Bronchial epithelial cell (primary cell): ENCODE measurements around the gene AKNAD1. TPM values are rescaled to one million over a fixed set of nuclear protein-coding genes. Genes with fewer than 3 reads are reported as not detected.

ENCODE experiments used
- DNase-seq: peaks from one replicate; pipeline ENCODE4 v3.0.0-alpha.2; 2010; ENCODE audit warnings: low read depth
- FAIRE-seq: peaks from 2 replicates; lab custom pipeline; 2011; peaks lifted over from hg19 to GRCh38; lab: Jason Lieb, UNC
- H3K27me3 ChIP-seq: 2 replicates; pipeline ENCODE4 v1.5.1; 2011; ENCODE audit warnings: low read length; ENCODE audit not compliant: control insufficient read depth, insufficient read depth
- H3K36me3 ChIP-seq: 2 replicates; pipeline ENCODE4 v1.5.1; 2011; ENCODE audit warnings: low read length; ENCODE audit not compliant: control insufficient read depth, insufficient read depth
- H3K4me3 ChIP-seq: 2 replicates; pipeline ENCODE4 v1.5.1; 2011; ENCODE audit warnings: mild to moderate bottlenecking, low read depth, low read length, control low read depth
- total RNA-seq: library from RNA; depleted of rRNA; stranded (reverse); fragments of >200 nt; gene quantifications from 2 replicates; pipeline ENCODE4 v1.2.1, GENCODE V29; 2014
- TF ChIP-seq, protein P1 (sequence below): IDR thresholded peaks from 2 replicates; pipeline ENCODE4 v1.5.1; 2011; ENCODE audit warnings: mild to moderate bottlenecking, moderate library complexity, low read length, control low read depth, inconsistent platforms; ENCODE audit not compliant: insufficient read depth, severe bottlenecking

The AKNAD1 gene
- total RNA-seq, 1 donor from 2014 or later = not detected

DNA sequence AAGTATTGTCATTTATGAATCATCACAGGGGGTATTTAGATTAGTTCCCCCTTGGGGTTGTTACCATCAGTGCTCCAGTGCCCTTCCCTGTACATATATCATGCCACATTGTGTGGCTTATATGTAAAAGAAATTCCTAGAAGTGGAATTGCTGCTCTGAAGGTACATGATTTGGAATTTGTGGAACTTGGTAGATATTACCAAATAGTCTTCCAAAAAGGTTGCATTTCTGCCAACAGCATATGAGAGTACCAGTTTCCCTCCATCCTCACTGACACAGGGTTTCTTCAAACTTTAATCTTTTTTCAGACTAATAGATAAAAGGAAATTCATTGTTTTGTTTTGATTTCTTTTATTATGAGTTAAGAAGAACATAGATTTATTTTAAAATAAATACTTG lies 41.3 kb downstream of the AKNAD1 start:
- no peak for DNase-seq
- no peak for FAIRE-seq
- TF ChIP-seq, protein P1, sequence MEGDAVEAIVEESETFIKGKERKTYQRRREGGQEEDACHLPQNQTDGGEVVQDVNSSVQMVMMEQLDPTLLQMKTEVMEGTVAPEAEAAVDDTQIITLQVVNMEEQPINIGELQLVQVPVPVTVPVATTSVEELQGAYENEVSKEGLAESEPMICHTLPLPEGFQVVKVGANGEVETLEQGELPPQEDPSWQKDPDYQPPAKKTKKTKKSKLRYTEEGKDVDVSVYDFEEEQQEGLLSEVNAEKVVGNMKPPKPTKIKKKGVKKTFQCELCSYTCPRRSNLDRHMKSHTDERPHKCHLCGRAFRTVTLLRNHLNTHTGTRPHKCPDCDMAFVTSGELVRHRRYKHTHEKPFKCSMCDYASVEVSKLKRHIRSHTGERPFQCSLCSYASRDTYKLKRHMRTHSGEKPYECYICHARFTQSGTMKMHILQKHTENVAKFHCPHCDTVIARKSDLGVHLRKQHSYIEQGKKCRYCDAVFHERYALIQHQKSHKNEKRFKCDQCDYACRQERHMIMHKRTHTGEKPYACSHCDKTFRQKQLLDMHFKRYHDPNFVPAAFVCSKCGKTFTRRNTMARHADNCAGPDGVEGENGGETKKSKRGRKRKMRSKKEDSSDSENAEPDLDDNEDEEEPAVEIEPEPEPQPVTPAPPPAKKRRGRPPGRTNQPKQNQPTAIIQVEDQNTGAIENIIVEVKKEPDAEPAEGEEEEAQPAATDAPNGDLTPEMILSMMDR = no peak
- H3K27me3 ChIP-seq = no peaks in the 10 kb centered on the region
- no peak overlapping the region for H3K4me3 ChIP-seq
- no peaks in the 10 kb centered on the region for H3K36me3 ChIP-seq

DNA sequence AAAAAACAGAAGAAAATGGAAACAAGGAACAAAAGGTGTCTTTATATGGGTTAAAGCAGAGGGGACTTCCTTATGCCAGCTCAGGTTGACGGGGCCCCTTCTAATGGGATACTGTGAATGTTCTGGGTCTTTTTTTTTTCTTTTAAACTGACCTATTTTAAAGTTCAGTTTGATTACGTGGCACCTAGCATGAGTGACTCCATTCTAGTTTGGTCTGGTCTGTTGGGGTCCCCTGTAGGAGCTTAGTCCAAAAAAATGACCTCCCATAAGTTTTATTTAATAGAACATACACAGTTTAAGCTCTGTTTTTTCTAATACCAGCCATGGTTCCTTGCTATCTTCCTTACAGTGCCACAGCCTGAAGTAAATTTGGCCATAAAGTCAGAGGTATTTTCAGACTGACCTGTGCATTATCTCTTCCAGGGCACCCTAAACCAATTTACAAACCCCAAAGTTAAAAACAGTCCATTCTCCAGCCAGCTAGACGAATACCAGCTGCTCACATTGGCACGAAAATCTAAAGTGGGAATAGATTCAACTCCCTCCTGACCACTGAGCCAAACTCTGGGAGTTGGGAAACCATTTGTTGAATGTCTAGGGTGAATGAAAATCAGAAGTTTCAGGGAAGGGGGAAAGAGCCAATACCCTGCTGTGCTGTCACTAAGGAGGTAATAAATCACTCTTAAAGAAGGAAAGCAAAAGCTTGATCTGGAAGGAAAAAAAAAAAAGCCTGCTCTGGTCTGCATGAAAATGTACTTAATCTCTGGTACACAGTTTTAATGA lies 42.4 kb downstream of the AKNAD1 start:
- TF ChIP-seq, protein P1 = no peak
- H3K27me3 ChIP-seq = no peaks in the 10 kb centered on the region
- FAIRE-seq (no peak), DNase-seq (no peak)
- H3K4me3 ChIP-seq = no peak overlapping the region
- no peaks in the 10 kb centered on the region for H3K36me3 ChIP-seq

DNA sequence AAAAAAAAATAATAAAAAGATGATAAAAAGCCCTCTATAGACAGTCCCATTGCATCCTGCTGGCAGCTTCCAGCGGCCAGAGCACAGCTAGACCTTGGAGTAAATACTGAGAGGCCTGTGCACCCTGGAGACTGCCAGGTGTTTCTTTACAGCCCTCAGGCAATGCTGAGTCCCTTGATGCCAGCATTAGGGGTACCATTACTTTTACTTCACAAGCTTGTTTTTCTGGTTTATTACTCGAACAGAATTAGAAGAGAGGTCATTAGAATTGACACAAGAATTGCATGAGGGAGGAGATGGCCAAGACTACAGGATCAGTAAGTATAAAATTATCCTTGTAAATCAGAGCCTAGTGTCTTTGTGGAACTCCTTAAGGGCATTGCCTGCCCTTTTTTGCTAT lies 43.6 kb downstream of the AKNAD1 start:
- no peak for DNase-seq
- TF ChIP-seq, protein P1 = no peak
- Histone ChIP-seq H3K36me3 (no peaks in the 10 kb centered on the region), H3K27me3 (no peaks in the 10 kb centered on the region), H3K4me3 (no peak overlapping the region)
- FAIRE-seq = no peak

DNA sequence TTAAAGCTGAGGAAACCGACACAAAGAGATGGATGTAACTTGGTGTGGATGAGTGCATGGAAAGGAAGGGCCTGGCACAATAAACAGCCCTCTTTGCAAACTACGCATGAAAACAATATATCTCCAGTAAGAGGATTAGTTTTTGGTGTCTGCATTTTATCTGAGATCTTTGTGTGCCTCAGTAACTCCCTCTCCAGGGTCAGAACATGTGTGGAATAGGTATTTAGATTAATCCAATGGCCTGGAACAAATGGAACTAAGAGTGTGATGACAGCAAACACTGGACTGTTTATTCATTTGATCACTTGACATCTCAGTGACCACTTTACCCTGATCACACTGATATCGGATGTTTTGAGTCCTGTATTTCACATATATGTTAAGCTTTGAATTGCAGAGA lies 45.3 kb downstream of the AKNAD1 start:
- FAIRE-seq (no peak), DNase-seq (no peak)
- H3K4me3 ChIP-seq = no peak overlapping the region
- no peaks in the 10 kb centered on the region for H3K36me3 ChIP-seq
- H3K27me3 ChIP-seq = no peaks in the 10 kb centered on the region
- TF ChIP-seq, protein P1 = no peak

DNA sequence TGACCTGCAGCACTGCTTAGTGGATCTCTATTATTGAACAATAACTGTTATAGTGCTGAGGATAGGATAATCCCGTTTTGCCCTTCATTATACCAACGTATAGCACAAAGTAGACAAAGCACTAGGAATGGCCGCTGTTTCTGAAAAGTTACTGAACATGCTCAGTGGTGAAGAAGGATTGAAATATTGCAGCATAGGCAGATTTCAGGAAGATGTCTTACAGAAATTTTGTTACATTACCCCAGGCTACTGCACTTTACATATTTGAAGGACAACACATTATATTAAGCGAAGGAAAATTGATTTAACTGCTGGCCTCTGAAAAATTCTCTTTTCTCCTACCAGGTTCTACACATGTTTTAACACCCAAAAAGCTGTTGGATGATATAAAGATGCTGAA lies 48.5 kb downstream of the AKNAD1 start:
- TF ChIP-seq, protein P1 = no peak
- no peak for FAIRE-seq
- Histone ChIP-seq H3K27me3 (no peaks in the 10 kb centered on the region), H3K36me3 (peaks cover 3% of the 10 kb centered on the region), H3K4me3 (no peak overlapping the region)
- no peak for DNase-seq

DNA sequence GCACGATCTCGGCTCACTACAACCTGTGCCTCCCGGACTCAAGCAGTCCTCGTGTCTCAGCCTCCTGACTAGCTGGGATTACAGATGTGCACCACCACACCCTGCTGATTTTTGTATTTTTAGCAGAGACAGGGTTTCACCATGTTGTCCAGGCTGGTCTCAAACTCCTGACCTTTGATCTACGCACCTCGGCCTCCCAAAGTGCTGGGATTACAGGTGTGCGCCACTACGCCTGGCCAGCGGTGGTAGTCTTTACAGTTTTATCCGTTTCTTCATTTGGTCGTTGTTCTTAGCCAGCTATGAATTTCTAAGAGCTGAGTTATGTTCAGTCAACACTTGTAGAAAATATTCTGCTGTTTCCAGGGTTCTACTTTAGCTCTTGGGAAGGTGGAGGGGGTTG lies 53.3 kb downstream of the AKNAD1 start:
- DNase-seq (no peak), FAIRE-seq (no peak)
- Histone ChIP-seq H3K36me3 (peaks cover 6% of the 10 kb centered on the region), H3K4me3 (no peak overlapping the region), H3K27me3 (no peaks in the 10 kb centered on the region)
- TF ChIP-seq, protein P1 = no peak
